Suppressor macrophage treated with lipopolysaccharide for 4 hours (primary cell): ENCODE results near the gene DYNC1H1.
A peak's percentile ranks its signal among the peaks of the same experiment; 100 is the strongest.

Source experiments
- DNase-seq: peaks from one replicate; pipeline ENCODE4 v3.0.0-alpha.2; 2020

Gene DYNC1H1

GRCh38 chr14:102095871-102096568 lies 131.6 kb downstream of the DYNC1H1 start:
- no peak for DNase-seq

GRCh38 chr14:102096569-102097188 lies 132.3 kb downstream of the DYNC1H1 start:
- DNase-seq = peak; percentile 85

DNA sequence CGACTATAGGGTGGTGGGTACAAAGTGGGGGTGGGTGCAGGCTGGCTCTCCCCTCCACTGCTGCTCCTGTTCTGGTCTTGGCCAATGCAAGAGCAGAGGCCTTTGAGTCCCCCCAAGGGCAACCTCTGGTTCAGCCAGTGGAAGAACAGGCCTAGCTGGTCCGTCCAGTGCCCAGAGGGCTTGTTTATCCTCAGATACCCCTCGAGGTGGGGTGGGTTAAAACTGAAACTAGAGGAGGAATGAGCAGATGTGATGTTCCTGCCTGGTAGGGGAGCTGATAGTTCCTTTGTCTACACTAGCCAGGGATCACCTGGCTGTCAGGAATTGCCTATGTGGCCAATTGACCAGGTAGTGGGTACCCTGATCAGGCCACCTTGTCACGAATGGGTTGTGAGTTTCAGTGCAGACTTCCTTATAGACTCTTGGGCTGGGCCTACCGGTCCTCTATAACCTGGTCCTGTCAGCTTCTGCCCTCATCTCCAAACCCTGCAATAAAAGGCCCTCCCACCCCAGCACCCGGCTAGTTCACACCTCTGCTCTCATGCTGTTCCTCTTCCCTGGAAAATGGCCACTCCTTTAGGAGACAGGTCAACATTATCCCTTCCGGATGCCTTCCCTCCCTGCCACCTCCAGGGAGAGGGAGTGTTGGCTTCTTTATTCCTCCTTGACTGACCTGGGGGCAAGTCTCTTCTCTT lies 133.2 kb downstream of the DYNC1H1 start:
- no peak for DNase-seq

- DNase-seq = peak; percentile 45
These were observed 138.8 kb downstream of the DYNC1H1 start for GRCh38 chr14:102103062-102103695.

DNA sequence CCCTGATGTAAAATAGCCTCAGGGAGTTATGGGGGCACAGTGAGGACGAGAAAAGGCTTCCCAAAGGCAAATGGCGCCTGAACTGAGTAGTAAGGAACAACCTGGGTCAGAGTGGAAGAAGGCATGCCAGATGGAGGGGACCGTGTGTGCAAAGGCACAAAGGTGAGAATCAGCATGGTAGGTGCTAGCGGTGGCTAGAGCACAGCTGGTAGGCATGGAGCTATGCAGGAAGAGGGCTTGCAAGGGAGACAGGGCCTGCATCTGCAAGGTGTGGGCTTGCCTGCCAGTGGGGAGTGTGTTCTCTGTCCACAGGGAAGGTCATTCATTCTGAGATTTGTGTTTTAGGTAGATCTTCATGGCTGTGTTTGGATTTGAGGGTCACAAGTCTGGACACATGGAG lies 141.0 kb downstream of the DYNC1H1 start:
- DNase-seq = no peak
